GM12878 (cell line): ENCODE results near the gene MPDZ. TPM values are rescaled to one million over a fixed set of nuclear protein-coding genes. Genes with fewer than 3 reads are reported as not detected.

Experiments used
- ATAC-seq: fragments of 200-7000 bp; cut with Tn5 transposase; 3 replicates; pipeline ENCODE4 v1.9.1; 2020; ENCODE audit warnings: mild to moderate bottlenecking, moderate library complexity
- BruUV-seq: library from RNA; stranded (reverse); fragments of 400-500 nt; replicated peaks from 2 replicates; lab custom pipeline; 2021; lab: Mats Ljungman, UMichigan
- CTCF ChIA-PET: fragments of 300-600 bp; sonication (Branson Sonifier 250); formaldehyde crosslinking; extraction: SDS; loops from one replicate; lab custom pipeline; 2021; ENCODE audit warnings: inconsistent platforms; lab: Yijun Ruan, JAX
- POLR2A ChIA-PET: fragments of 350-600 bp; formaldehyde crosslinking; extraction: SDS; loops from one replicate; lab custom pipeline; 2021; ENCODE audit warnings: inconsistent platforms; lab: Charles Lee
- RAD21 ChIA-PET: fragments of 300-600 bp; sonication (Branson Sonifier 250); formaldehyde crosslinking; loops from one replicate; lab custom pipeline; 2023; ENCODE audit warnings: antibody characterized with exemption; ENCODE audit not compliant: unreplicated experiment; lab: Charles Lee
- SMC1A ChIA-PET: fragments of 300-600 bp; sonication (Branson Sonifier 250); formaldehyde crosslinking; loops from one replicate; lab custom pipeline; 2023; ENCODE audit not compliant: unreplicated experiment, uncharacterized antibody; lab: Charles Lee
- DNase-seq: peaks from one replicate; pipeline ENCODE4 v3.0.0-alpha.2; 2011; ENCODE audit warnings: low read depth, low spot score
- FAIRE-seq: peaks from 3 replicates; lab custom pipeline; 2011; peaks lifted over from hg19 to GRCh38; lab: Jason Lieb, UNC
- H2AFZ ChIP-seq: 2 replicates; pipeline ENCODE4 v1.6.0; 2011; ENCODE audit warnings: low read depth, low read length, control low read depth; ENCODE audit not compliant: control insufficient read depth
- H3K27ac ChIP-seq: 2 replicates; pipeline ENCODE4 v1.5.1; 2011; ENCODE audit warnings: control low read depth; ENCODE audit not compliant: control insufficient read depth, insufficient read depth
- H3K27me3 ChIP-seq, 2 experiments: replicated peaks in 1 of 2; 2 replicates each; pipeline versions ENCODE4 v1.6.0 to v1.6.1; 2011; ENCODE audit warnings: low read length in 1 of 2; ENCODE audit not compliant: control insufficient read depth in 2 of 2, insufficient read depth in 2 of 2
- H3K36me3 ChIP-seq, 2 experiments: 2 replicates each; pipeline ENCODE4 v1.5.1; 2011; ENCODE audit warnings: low read length in 1 of 2; ENCODE audit not compliant: control insufficient read depth in 2 of 2, insufficient read depth in 2 of 2
- H3K4me1 ChIP-seq: 2 replicates; pipeline ENCODE4 v1.6.1; 2011; ENCODE audit warnings: mild to moderate bottlenecking, low read length, moderate library complexity, mixed read lengths; ENCODE audit not compliant: control insufficient read depth, insufficient read depth
- H3K4me2 ChIP-seq: 2 replicates; pipeline ENCODE4 v1.6.0; 2011; ENCODE audit warnings: control low read depth; ENCODE audit not compliant: control insufficient read depth, insufficient read depth
- H3K4me3 ChIP-seq: fragments of 200-600 bp; sonication (generic); 2 replicates; pipeline ENCODE4 v1.5.1; 2016
- H3K79me2 ChIP-seq: 2 replicates; pipeline ENCODE4 v1.6.0; 2011; ENCODE audit warnings: low read length; ENCODE audit not compliant: control insufficient read depth, insufficient read depth
- H3K9ac ChIP-seq: 2 replicates; pipeline ENCODE4 v1.8.0; 2011; ENCODE audit warnings: low read length, control low read depth, mixed read lengths; ENCODE audit not compliant: control insufficient read depth, insufficient read depth
- H3K9me3 ChIP-seq: replicated peaks from 3 replicates; pipeline ENCODE4 v1.5.1; 2011; ENCODE audit warnings: mild to moderate bottlenecking, low read length; ENCODE audit not compliant: control insufficient read depth, insufficient read depth
- H4K20me1 ChIP-seq: 2 replicates; pipeline ENCODE4 v1.6.0; 2011; ENCODE audit not compliant: control insufficient read depth, insufficient read depth
- BACH1 ChIP-seq: fragments of 450-650 bp; IDR thresholded peaks from 2 replicates; pipeline ENCODE4 v1.6.1; 2017; ENCODE audit warnings: mild to moderate bottlenecking, borderline replicate concordance
- CREB1 ChIP-seq: IDR thresholded peaks from 2 replicates; pipeline ENCODE4 v1.6.1; 2012; ENCODE audit warnings: low read depth, mild to moderate bottlenecking, inconsistent platforms
- EGR1 ChIP-seq, 2 experiments: IDR thresholded peaks; 1 replicate in 1 of 2; 2 replicates in 1 of 2; pipeline ENCODE4 v1.6.1; 2011 to 2012; ENCODE audit warnings: low read depth in 2 of 2, low read length in 2 of 2, borderline replicate concordance in 1 of 2, mild to moderate bottlenecking in 1 of 2, moderate library complexity in 1 of 2
- EP300 ChIP-seq, 2 experiments: fragments of 150-350 bp in 1 of 2; IDR thresholded peaks; 2 replicates each; pipeline ENCODE4 v1.6.1; 2011 to 2012; ENCODE audit warnings: low read depth in 2 of 2, low read length in 2 of 2, borderline replicate concordance in 1 of 2, improper control_type of control experiment in 1 of 2, inconsistent platforms in 1 of 2; ENCODE audit not compliant: control insufficient read depth in 1 of 2
- GATAD2B ChIP-seq: fragments of 450-650 bp; conservative IDR thresholded peaks from 2 replicates; pipeline ENCODE4 v1.6.1; 2017; ENCODE audit warnings: low read depth, mild to moderate bottlenecking, moderate library complexity
- MTA3 ChIP-seq: IDR thresholded peaks from 2 replicates; pipeline ENCODE4 v1.6.1; 2012; ENCODE audit warnings: low read length, inconsistent platforms, borderline replicate concordance
- PML ChIP-seq: IDR thresholded peaks from 2 replicates; pipeline ENCODE4 v1.6.1; 2012; ENCODE audit warnings: low read length, inconsistent platforms
- POLR2AphosphoS2 ChIP-seq: IDR thresholded peaks from 2 replicates; pipeline ENCODE4 v1.6.1; 2011; ENCODE audit warnings: low read depth, mild to moderate bottlenecking, low read length, improper control_type of control experiment, moderate library complexity
- RAD21 ChIP-seq: IDR thresholded peaks from 2 replicates; pipeline ENCODE4 v1.6.1; 2011; ENCODE audit warnings: mild to moderate bottlenecking, low read depth, low read length, moderate library complexity; ENCODE audit not compliant: insufficient read depth
- RFX5 ChIP-seq: IDR thresholded peaks from 2 replicates; pipeline ENCODE4 v1.6.1; 2011; ENCODE audit warnings: low read depth, low read length, improper control_type of control experiment
- SMC3 ChIP-seq: IDR thresholded peaks from 2 replicates; pipeline ENCODE4 v1.6.1; 2011; ENCODE audit warnings: low read length, improper control_type of control experiment, borderline replicate concordance
- SREBF1 ChIP-seq: IDR thresholded peaks from 2 replicates; pipeline ENCODE4 v1.6.1; 2012; ENCODE audit warnings: mild to moderate bottlenecking, low read length
- SUZ12 ChIP-seq: fragments of 200-600 bp; sonication (generic); IDR thresholded peaks from one replicate; pipeline ENCODE4 v1.6.1; 2018; ENCODE audit warnings: antibody characterized with exemption, mild to moderate bottlenecking; ENCODE audit not compliant: unreplicated experiment
- TBL1XR1 ChIP-seq: IDR thresholded peaks from 2 replicates; pipeline ENCODE4 v1.6.1; 2012; ENCODE audit warnings: low read depth, low read length, improper control_type of control experiment
- ZNF384 ChIP-seq: IDR thresholded peaks from 2 replicates; pipeline ENCODE4 v1.6.1; 2012; ENCODE audit warnings: low read depth, mild to moderate bottlenecking, low read length, improper control_type of control experiment, borderline replicate concordance
- WGBS: methylation state at CpG from one replicate; pipeline ENCODE4 v1.1.6; 2016; ENCODE audit warnings: low lambda C conversion rate; ENCODE audit not compliant: insufficient replicate concordance, insufficient coverage; ENCODE audit errors: missing lambda C conversion rate; 5-methylcytosine and 5-hydroxymethylcytosine counted together
- in situ Hi-C: fragments of 300-500 bp; cut with MboI; formaldehyde crosslinking; loops from 9 replicates; pipeline ENCODE4 v1.14.3; 2018; ENCODE audit warnings: mixed read lengths
- intact Hi-C: fragments of 100-400 bp; cut with micrococcal nuclease; formaldehyde crosslinking; loops from one replicate; pipeline ENCODE4 v1.14.2; 2022; ENCODE audit not compliant: unreplicated experiment
- polyA plus RNA-seq, 11 experiments: library from polyadenylated mRNA; depleted of rRNA in 4 of 11; unstranded in 6 of 11; stranded (reverse) in 5 of 11; fragments of >200 nt; fragmentation: Nextera tagmentation in 4 of 11; fragmentation: Illumina TruSeq in 1 of 11; extraction: Ambion mirVana in 4 of 11; extraction: Trizol in 1 of 11; gene quantifications; 1 replicate in 1 of 11; 2 replicates in 10 of 11; pipeline versions ENCODE4 v1.2.1 to v1.2.3, GENCODE V29; 2011 to 2016; ENCODE audit warnings: inconsistent platforms in 2 of 11, missing spikeins in 2 of 11, low read depth in 1 of 11
- total RNA-seq, 4 experiments: library from RNA; depleted of rRNA in 3 of 4; stranded (reverse); fragments of >200 nt in 3 of 4; fragmentation: Illumina TruSeq in 1 of 4; extraction: Trizol in 1 of 4; gene quantifications; 2 replicates each; pipeline versions ENCODE4 v1.2.1 to v1.2.3, GENCODE V29; 2013 to 2021
- TF ChIP-seq, protein P1 (sequence below): fragments of 450-650 bp; IDR thresholded peaks from 2 replicates; pipeline ENCODE4 v1.6.1; 2017; ENCODE audit warnings: mild to moderate bottlenecking, low read depth, inconsistent platforms; ENCODE audit not compliant: poor library complexity, severe bottlenecking
- TF ChIP-seq, protein P2 (sequence below): IDR thresholded peaks from 2 replicates; pipeline ENCODE4 v1.6.1; 2012; ENCODE audit warnings: low read length, inconsistent platforms
- TF ChIP-seq, protein P3 (sequence below): IDR thresholded peaks from 2 replicates; pipeline ENCODE4 v1.6.1; 2011; ENCODE audit warnings: borderline replicate concordance, low read depth, mild to moderate bottlenecking, moderate library complexity, mixed read lengths, low read length; ENCODE audit not compliant: insufficient read depth; ENCODE audit errors: extremely low read length

MPDZ gene
- total and polyA plus RNA-seq, 10 of the 15 experiments (the other 5 are each of a cell fraction or from before 2014, with no cell fraction given) = 0.36 TPM; not detected in 9

DNA sequence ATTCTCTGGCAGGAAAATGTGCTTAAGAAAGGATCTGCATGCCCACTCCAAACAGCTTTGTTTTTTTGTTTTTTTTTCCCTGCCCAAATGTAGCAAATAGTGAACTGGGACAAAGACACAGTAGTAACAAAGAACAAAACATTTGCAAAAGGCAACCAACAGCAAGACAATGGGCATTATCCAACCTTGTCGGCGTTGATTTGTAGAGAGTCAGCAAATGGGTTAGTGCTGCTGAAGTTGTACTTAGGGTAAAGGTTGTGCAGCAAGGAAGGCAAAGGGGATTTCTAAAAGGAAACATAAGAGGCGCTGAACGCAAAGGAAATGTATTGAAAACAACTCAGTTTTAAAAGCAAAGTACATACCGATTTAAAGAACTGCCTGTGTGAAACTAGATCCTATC lies 136.2 kb downstream of the MPDZ start (continued):
- TF ChIP-seq, protein P1, sequence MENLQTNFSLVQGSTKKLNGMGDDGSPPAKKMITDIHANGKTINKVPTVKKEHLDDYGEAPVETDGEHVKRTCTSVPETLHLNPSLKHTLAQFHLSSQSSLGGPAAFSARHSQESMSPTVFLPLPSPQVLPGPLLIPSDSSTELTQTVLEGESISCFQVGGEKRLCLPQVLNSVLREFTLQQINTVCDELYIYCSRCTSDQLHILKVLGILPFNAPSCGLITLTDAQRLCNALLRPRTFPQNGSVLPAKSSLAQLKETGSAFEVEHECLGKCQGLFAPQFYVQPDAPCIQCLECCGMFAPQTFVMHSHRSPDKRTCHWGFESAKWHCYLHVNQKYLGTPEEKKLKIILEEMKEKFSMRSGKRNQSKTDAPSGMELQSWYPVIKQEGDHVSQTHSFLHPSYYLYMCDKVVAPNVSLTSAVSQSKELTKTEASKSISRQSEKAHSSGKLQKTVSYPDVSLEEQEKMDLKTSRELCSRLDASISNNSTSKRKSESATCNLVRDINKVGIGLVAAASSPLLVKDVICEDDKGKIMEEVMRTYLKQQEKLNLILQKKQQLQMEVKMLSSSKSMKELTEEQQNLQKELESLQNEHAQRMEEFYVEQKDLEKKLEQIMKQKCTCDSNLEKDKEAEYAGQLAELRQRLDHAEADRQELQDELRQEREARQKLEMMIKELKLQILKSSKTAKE = no peak
- TF ChIP-seq EGR1 (IDR thresholded peaks at IDR 0.05; ENCODE audit: borderline replicate concordance in 1 of 2, low read depth in 2 of 2, low read length in 2 of 2) = no peak
- no peak for TF ChIP-seq GATAD2B

DNA sequence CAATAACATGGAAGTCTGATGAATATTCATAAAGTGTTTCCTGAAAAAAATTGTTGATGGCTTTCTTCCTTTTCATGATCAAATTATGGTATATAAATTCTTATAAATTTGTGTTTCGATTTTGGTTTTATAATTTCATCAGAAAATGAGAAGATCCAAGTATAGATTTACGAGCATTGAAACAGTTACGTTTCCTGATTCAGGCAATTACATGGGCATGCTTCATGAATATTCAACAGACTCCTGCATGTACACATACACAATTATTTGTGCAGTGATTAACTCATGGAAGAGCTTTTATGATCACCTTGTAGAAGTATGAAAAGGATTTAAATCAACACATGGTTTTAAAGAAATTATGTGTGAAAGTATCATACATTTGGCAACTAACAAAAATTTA lies 136.7 kb downstream of the MPDZ start:
- Histone ChIP-seq H3K4me1 (no peaks in the 10 kb centered on the region), H3K4me3 (no peak overlapping the region), H3K9ac (no peak overlapping the region), H3K9me3 (no peaks in the 10 kb centered on the region), H3K27me3 (no peaks in the 10 kb centered on the region), H3K36me3 (no peaks in the 10 kb centered on the region), H3K79me2 (no peaks in the 10 kb centered on the region), H2AFZ (no peak overlapping the region), H3K4me2 (no peak overlapping the region), H3K27ac (no peak overlapping the region), H4K20me1 (no peaks in the 10 kb centered on the region)
- ChIA-PET RAD21 (no interaction called here), SMC1A (no interaction called here), CTCF (no interaction called here), POLR2A (no interaction called here)
- in situ Hi-C loops (no loop called here), intact Hi-C loops (no loop called here)
- no TSS peak for BruUV-seq
- ATAC-seq (no peak), FAIRE-seq (no peak), DNase-seq (no peak)
- WGBS = 39% methylated on average over 3 of the region's 3 CpGs
- TF ChIP-seq RAD21 = no peak
- TF ChIP-seq POLR2AphosphoS2 = no peak
- TF ChIP-seq, protein P2, sequence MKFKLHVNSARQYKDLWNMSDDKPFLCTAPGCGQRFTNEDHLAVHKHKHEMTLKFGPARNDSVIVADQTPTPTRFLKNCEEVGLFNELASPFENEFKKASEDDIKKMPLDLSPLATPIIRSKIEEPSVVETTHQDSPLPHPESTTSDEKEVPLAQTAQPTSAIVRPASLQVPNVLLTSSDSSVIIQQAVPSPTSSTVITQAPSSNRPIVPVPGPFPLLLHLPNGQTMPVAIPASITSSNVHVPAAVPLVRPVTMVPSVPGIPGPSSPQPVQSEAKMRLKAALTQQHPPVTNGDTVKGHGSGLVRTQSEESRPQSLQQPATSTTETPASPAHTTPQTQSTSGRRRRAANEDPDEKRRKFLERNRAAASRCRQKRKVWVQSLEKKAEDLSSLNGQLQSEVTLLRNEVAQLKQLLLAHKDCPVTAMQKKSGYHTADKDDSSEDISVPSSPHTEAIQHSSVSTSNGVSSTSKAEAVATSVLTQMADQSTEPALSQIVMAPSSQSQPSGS = no peak
- TF ChIP-seq EP300 (IDR thresholded peaks at IDR 0.05; ENCODE audit: borderline replicate concordance in 1 of 2, control insufficient read depth in 1 of 2, low read depth in 2 of 2, low read length in 2 of 2) = no peak
- TF ChIP-seq MTA3 = no peak
- TF ChIP-seq EGR1 (IDR thresholded peaks at IDR 0.05; ENCODE audit: borderline replicate concordance in 1 of 2, low read depth in 2 of 2, low read length in 2 of 2) = no peak
- TF ChIP-seq, protein P3, sequence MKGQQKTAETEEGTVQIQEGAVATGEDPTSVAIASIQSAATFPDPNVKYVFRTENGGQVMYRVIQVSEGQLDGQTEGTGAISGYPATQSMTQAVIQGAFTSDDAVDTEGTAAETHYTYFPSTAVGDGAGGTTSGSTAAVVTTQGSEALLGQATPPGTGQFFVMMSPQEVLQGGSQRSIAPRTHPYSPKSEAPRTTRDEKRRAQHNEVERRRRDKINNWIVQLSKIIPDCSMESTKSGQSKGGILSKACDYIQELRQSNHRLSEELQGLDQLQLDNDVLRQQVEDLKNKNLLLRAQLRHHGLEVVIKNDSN = no peak
- TF ChIP-seq BACH1 = no peak
- no peak for TF ChIP-seq SUZ12
- TF ChIP-seq PML = no peak
- TF ChIP-seq SREBF1 = no peak
- no peak for TF ChIP-seq CREB1
- no peak for TF ChIP-seq TBL1XR1
- TF ChIP-seq ZNF384 = no peak
- no peak for TF ChIP-seq GATAD2B
- no peak for TF ChIP-seq RFX5
- TF ChIP-seq SMC3 = no peak
